CD4-positive, alpha-beta T cell treated with Interleukin-15 for 4 hours (primary cell): ENCODE results near the gene F7.

Source experiments
- DNase-seq: peaks from one replicate; pipeline ENCODE4 v3.0.0-alpha.2; 2020; ENCODE audit warnings: low spot score

F7 gene

GRCh38 chr13:113138792-113139551 is 33.4 kb downstream of the F7 start:
- no peak for DNase-seq

GRCh38 chr13:113139577-113139976 is 34.0 kb downstream of the F7 start:
- no peak for DNase-seq

- DNase-seq = no peak
These were observed 35.3 kb downstream of the F7 start for GRCh38 chr13:113140677-113141600.

- no peak for DNase-seq
These were observed 36.0 kb downstream of the F7 start for GRCh38 chr13:113141601-113141970.

- no peak for DNase-seq
These were observed 37.3 kb downstream of the F7 start for GRCh38 chr13:113142876-113143275.

- DNase-seq = no peak
These were observed 38.1 kb downstream of the F7 start for GRCh38 chr13:113143466-113144254.

GRCh38 chr13:113144255-113144629 is 38.7 kb downstream of the F7 start:
- no peak for DNase-seq

- no peak for DNase-seq
These were observed 39.9 kb downstream of the F7 start for GRCh38 chr13:113145496-113145895.

- DNase-seq = no peak
These were observed 40.5 kb downstream of the F7 start for GRCh38 chr13:113145911-113146598.

- DNase-seq = no peak
These were observed 41.2 kb downstream of the F7 start for GRCh38 chr13:113146750-113147149.

- DNase-seq = no peak
These were observed 41.6 kb downstream of the F7 start for GRCh38 chr13:113147206-113147605.

GRCh38 chr13:113148407-113148806 is 42.8 kb downstream of the F7 start:
- DNase-seq = no peak

GRCh38 chr13:113148940-113149503 is 43.4 kb downstream of the F7 start:
- no peak for DNase-seq

GRCh38 chr13:113149711-113150549 is 44.3 kb downstream of the F7 start:
- no peak for DNase-seq

GRCh38 chr13:113150550-113151365 is 45.2 kb downstream of the F7 start:
- no peak for DNase-seq

- no peak for DNase-seq
These were observed 46.4 kb downstream of the F7 start for GRCh38 chr13:113151745-113152690.

- DNase-seq = no peak
These were observed 47.0 kb downstream of the F7 start for GRCh38 chr13:113152691-113152983.

GRCh38 chr13:113152984-113153809 is 47.6 kb downstream of the F7 start:
- no peak for DNase-seq
